T47D (cell line): ENCODE measurements around the gene SCN1B.
A peak's percentile ranks its signal among the peaks of the same experiment; 100 is the strongest.
"Not testable (repeated sequence)": the region's sequence is repeated elsewhere in the genome, so short reads cannot be mapped to it uniquely, and the experiment has no call there.

Experiments used
- DNase-seq, 2 experiments: peaks; one replicate each; pipeline versions ENCODE4 v3.0.0 to v3.0.0-alpha.2; 2011 to 2012; ENCODE audit warnings: low read depth in 1 of 2, low spot score in 1 of 2
- JUND ChIP-seq: IDR thresholded peaks from 2 replicates; pipeline ENCODE4 v1.6.1; 2012; ENCODE audit warnings: low read depth
- in situ Hi-C: cut with HindIII; loops from 2 replicates; pipeline ENCODE4 v1.10.0; 2016; ENCODE audit warnings: low sequenced_read_pairs, low pct_unique_long_range_greater_than_20kb

The SCN1B gene

GRCh38 chr19:34994643-34995541 is 35.4 kb upstream of the SCN1B start:
- TF ChIP-seq JUND, result no peak
- in situ Hi-C loops, result no loop called here

DNA sequence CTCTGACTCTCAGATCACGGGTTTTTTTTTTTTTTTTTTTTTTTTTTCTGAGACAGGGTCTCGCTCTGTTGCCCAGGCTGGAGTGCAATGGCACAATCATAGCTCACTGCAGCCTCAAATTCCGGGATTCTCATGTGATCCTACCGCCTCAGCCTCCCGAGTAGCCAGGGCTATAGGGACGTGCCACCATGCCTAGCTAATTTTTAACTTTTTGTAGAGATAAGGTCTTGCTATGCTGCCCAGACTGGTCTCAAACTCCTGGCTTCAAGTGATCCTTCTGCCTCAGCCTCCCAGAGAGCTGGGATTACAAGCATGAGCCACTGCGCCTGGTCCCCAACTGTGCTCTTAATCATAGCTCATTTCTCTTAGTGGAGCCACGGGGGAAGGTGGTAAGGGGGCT is 34.7 kb upstream of the SCN1B start:
- no peak for DNase-seq
- TF ChIP-seq JUND, result no peak
- in situ Hi-C loops, result no loop called here

More at GRCh38 chr19:34994643-34995541, 35.4 kb upstream of the SCN1B start:
- DNase-seq, result peak; percentile 62 to 84

DNA sequence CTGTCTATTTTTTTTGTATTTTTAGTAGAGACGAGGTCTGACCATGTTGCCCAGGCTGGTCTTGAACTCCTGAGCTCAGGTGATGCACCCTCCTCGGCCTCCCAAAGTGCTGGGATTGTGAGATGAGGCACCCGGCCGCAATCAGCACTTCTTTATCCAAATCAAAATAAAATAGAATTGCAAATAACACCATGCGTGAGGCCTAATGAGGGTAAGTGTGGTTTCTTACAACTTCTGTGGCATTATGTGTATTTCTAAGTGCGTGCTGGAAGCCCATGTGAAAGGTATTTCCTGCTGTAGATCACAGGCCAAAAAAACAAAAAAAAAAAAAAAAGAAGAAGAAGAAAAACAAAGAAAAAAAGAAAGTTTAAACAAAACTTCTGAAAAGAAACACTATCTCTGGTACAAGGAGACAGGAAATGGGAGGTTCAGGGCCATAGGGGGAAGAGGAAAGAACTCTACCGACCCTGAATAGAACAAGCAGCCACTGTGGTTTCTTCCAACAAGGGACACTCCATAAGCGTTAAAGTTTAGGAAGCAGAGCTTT is 33.1 kb upstream of the SCN1B start:
- TF ChIP-seq JUND, result no peak
- in situ Hi-C loops, result no loop called here
- DNase-seq, result no peak

DNA sequence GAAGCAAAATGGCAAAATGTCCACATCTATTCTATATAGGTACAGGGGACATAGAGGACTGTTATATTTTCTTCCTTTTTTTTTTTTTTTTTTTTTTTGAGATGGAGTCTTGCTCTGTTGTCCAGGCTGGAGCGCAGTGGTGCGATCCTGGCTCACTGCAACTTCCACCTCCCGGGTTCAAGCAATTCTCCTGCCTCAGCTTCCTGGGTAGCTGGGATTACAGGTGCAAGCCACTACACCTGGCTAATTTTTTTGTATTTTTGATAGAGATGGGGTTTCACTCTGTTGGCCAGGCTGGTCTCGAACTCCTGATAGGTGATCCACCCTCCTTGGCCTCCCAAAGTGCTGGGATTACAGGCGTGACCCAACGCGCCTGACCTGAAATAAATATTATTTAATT is 32.0 kb upstream of the SCN1B start:
- DNase-seq, in situ Hi-C loops: not testable (repeated sequence)

GRCh38 chr19:34998777-34999497 is 31.3 kb upstream of the SCN1B start:
- no peak for TF ChIP-seq JUND
- no peak for DNase-seq
- in situ Hi-C loops, result no loop called here

- TF ChIP-seq JUND, result no peak
- DNase-seq, result peak; percentile 82 to 92
- in situ Hi-C loops, result no loop called here
Measured at GRCh38 chr19:34999498-35000337, 30.6 kb upstream of the SCN1B start, which contains the start of gene GRAMD1A. GRAMD1A (plus strand) TSS chr19:35000323; CDS start chr19:35000479, 156 bp downstream.

DNA sequence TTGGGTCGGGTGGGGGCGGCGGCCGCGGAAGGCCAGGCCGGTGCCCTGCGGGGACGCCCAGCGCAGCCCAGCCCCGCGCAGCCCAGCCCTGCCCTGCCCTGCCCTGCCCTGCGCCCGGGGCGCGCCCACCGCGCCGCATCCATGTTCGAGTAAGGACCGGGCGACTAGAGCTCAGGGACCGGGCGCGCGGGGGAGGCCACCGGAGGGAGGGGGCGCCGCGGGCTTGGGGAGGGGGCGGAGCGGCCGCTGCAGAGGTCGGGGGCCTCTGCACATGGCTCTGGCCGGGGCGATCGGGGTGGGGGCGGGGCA is 30.0 kb upstream of the SCN1B start:
- no peak for TF ChIP-seq JUND
- no peak for DNase-seq
- in situ Hi-C loops, result no loop called here

DNA sequence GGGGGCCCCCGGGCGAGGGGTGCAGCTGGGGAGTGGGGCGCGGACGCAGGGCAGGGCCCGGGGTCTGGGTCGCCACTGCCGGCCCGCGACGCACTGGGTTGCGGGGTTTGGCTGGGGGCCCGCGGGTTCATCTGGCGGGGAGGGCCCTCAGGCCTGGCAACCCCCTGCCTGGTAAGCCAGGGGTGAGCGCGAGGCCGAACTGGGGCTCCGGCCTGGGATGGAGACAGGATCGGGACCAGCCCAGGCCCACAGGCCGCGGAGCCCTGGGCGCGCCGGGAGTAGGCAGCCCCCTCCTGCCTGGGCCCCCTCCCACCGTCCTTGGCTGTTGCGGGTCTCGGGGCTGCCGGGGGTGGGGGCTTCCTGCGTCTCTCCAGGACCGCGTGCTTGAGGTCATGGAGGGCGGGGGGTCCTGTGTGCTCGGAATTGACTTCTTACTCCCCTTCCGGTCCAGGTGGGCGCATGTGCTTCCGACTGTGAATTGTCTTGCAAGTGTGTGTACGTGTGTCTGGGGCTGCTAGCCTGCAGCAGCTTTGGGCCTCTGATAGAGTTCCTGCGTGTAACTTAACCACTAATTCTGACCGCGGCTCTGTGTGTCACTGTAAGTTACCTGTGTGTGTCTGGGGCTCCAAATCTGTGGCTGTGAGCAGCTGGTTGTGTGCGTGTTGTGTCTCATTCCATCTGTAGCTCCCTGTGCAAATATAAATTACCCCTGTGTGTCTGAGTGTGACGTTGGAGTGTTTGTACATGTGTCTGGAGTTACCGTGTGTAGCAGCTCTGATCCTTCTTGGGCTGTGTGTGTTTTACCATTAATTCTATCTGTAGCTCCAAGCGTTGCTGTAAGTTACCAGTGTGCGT is 29.4 kb upstream of the SCN1B start:
- TF ChIP-seq JUND, result no peak
- DNase-seq, result peak in 1 of 2 experiments; percentile 43
- in situ Hi-C loops, result no loop called here

DNA sequence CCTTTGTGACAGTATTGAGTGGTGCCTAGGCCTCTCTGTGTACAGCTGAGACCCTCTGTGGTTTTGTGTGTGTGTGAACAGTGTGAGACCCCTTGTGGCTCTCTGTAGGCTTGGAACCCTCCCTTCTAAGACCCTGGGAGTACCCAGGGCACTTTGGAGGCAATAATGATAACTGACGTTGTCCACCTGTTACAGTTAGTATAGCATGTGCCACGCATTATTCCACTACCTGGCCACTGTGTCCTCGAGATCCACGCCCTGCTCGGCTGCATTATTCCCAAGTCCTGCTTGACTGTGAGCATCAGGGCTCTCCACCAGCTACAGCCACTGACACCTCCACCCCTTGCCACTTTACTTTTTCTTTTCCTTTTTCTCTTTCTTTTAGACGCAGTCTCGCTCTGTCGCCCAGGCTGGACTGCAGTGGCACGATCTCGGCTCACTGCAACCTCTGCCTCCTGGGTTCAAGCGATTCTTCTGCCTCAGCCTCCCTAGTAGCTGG is 28.2 kb upstream of the SCN1B start:
- no peak for TF ChIP-seq JUND
- in situ Hi-C loops, result no loop called here
- no peak for DNase-seq

- no peak for TF ChIP-seq JUND
- no peak for DNase-seq
- in situ Hi-C loops, result no loop called here
Measured at GRCh38 chr19:35004517-35005255, 25.6 kb upstream of the SCN1B start.
